Neural cell (in vitro differentiated cells): ENCODE measurements around the gene RSPO3.

Experiments used
- EP300 ChIP-seq: fragments of 450-650 bp; conservative IDR thresholded peaks from 2 replicates; pipeline ENCODE4 v1.6.1; 2014; ENCODE audit warnings: antibody characterized with exemption, mild to moderate bottlenecking, moderate library complexity; ENCODE audit not compliant: poor library complexity, severe bottlenecking
- EZH2 ChIP-seq: fragments of 200-600, 300-800 bp; shearing (Covaris generic), sonication (generic); IDR thresholded peaks from 2 replicates; pipeline ENCODE4 v1.6.1; 2014; ENCODE audit warnings: antibody characterized with exemption, low read length, borderline replicate concordance, mild to moderate bottlenecking; ENCODE audit not compliant: insufficient read depth, poor library complexity, severe bottlenecking
- MXI1 ChIP-seq: fragments of 450-650 bp; conservative IDR thresholded peaks from 2 replicates; pipeline ENCODE4 v1.6.1; 2014; ENCODE audit warnings: antibody characterized with exemption, mild to moderate bottlenecking; ENCODE audit not compliant: poor library complexity, severe bottlenecking
- POLR2AphosphoS5 ChIP-seq: IDR thresholded peaks from 2 replicates; pipeline ENCODE4 v1.6.1; 2012
- SMC3 ChIP-seq: fragments of 450-650 bp; conservative IDR thresholded peaks from 2 replicates; pipeline ENCODE4 v1.6.1; 2014; ENCODE audit warnings: antibody characterized with exemption, mild to moderate bottlenecking, moderate library complexity; ENCODE audit not compliant: poor library complexity
- TAF1 ChIP-seq: IDR thresholded peaks from 2 replicates; pipeline ENCODE4 v1.6.1; 2012; ENCODE audit warnings: low read depth
- TF ChIP-seq, protein P1 (sequence below): fragments of 450-650 bp; IDR thresholded peaks from 2 replicates; pipeline ENCODE4 v1.5.1; 2014; ENCODE audit warnings: antibody characterized with exemption, mild to moderate bottlenecking, moderate library complexity; ENCODE audit not compliant: poor library complexity, severe bottlenecking
- TF ChIP-seq, protein P2 (sequence below): IDR thresholded peaks from 2 replicates; pipeline ENCODE4 v1.6.1; 2012; ENCODE audit warnings: borderline replicate concordance

GRCh38 chr6:127090051-127090450 is 28.4 kb upstream of the RSPO3 start:
- TF ChIP-seq, protein P1, sequence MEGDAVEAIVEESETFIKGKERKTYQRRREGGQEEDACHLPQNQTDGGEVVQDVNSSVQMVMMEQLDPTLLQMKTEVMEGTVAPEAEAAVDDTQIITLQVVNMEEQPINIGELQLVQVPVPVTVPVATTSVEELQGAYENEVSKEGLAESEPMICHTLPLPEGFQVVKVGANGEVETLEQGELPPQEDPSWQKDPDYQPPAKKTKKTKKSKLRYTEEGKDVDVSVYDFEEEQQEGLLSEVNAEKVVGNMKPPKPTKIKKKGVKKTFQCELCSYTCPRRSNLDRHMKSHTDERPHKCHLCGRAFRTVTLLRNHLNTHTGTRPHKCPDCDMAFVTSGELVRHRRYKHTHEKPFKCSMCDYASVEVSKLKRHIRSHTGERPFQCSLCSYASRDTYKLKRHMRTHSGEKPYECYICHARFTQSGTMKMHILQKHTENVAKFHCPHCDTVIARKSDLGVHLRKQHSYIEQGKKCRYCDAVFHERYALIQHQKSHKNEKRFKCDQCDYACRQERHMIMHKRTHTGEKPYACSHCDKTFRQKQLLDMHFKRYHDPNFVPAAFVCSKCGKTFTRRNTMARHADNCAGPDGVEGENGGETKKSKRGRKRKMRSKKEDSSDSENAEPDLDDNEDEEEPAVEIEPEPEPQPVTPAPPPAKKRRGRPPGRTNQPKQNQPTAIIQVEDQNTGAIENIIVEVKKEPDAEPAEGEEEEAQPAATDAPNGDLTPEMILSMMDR = no peak
- TF ChIP-seq, protein P2, sequence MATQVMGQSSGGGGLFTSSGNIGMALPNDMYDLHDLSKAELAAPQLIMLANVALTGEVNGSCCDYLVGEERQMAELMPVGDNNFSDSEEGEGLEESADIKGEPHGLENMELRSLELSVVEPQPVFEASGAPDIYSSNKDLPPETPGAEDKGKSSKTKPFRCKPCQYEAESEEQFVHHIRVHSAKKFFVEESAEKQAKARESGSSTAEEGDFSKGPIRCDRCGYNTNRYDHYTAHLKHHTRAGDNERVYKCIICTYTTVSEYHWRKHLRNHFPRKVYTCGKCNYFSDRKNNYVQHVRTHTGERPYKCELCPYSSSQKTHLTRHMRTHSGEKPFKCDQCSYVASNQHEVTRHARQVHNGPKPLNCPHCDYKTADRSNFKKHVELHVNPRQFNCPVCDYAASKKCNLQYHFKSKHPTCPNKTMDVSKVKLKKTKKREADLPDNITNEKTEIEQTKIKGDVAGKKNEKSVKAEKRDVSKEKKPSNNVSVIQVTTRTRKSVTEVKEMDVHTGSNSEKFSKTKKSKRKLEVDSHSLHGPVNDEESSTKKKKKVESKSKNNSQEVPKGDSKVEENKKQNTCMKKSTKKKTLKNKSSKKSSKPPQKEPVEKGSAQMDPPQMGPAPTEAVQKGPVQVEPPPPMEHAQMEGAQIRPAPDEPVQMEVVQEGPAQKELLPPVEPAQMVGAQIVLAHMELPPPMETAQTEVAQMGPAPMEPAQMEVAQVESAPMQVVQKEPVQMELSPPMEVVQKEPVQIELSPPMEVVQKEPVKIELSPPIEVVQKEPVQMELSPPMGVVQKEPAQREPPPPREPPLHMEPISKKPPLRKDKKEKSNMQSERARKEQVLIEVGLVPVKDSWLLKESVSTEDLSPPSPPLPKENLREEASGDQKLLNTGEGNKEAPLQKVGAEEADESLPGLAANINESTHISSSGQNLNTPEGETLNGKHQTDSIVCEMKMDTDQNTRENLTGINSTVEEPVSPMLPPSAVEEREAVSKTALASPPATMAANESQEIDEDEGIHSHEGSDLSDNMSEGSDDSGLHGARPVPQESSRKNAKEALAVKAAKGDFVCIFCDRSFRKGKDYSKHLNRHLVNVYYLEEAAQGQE = no peak
- no peak for TF ChIP-seq EZH2
- TF ChIP-seq POLR2AphosphoS5 = no peak
- TF ChIP-seq EP300 = no peak
- TF ChIP-seq SMC3 = no peak
- TF ChIP-seq TAF1 = no peak
- no peak for TF ChIP-seq MXI1
